Nephron (organoid): ENCODE data around the gene HSPH1.

Experiments
- H3K27ac Mint-ChIP-seq, 3 experiments: 2 replicates each; pipeline ENCODE4 v1.8.0; 2020; ENCODE audit warnings: mixed read lengths in 3 of 3, mild to moderate bottlenecking in 2 of 3, moderate library complexity in 1 of 3
- H3K27me3 Mint-ChIP-seq: 2 replicates; pipeline ENCODE4 v1.8.0; 2021; ENCODE audit warnings: low read depth, mild to moderate bottlenecking, moderate library complexity, mixed read lengths
- H3K36me3 Mint-ChIP-seq: 2 replicates; pipeline ENCODE4 v1.8.0; 2020; ENCODE audit warnings: low read depth, mixed read lengths
- H3K4me1 Mint-ChIP-seq: 2 replicates; pipeline ENCODE4 v1.8.0; 2020; ENCODE audit warnings: mixed read lengths
- H3K4me3 Mint-ChIP-seq, 3 experiments: 2 replicates each; pipeline ENCODE4 v1.8.0; 2020; ENCODE audit warnings: mild to moderate bottlenecking in 3 of 3, mixed read lengths in 3 of 3, moderate library complexity in 2 of 3
- H3K9me3 Mint-ChIP-seq: 2 replicates; pipeline ENCODE4 v1.8.0; 2020; ENCODE audit warnings: mixed read lengths
- TF ChIP-seq, protein P1 (sequence below), 3 experiments: fragments of 200-600 bp; sonication (generic); IDR thresholded peaks; one replicate each; pipeline ENCODE4 v1.5.0; 2021; ENCODE audit warnings: antibody characterized with exemption in 3 of 3; ENCODE audit not compliant: unreplicated experiment in 3 of 3

The HSPH1 gene

DNA sequence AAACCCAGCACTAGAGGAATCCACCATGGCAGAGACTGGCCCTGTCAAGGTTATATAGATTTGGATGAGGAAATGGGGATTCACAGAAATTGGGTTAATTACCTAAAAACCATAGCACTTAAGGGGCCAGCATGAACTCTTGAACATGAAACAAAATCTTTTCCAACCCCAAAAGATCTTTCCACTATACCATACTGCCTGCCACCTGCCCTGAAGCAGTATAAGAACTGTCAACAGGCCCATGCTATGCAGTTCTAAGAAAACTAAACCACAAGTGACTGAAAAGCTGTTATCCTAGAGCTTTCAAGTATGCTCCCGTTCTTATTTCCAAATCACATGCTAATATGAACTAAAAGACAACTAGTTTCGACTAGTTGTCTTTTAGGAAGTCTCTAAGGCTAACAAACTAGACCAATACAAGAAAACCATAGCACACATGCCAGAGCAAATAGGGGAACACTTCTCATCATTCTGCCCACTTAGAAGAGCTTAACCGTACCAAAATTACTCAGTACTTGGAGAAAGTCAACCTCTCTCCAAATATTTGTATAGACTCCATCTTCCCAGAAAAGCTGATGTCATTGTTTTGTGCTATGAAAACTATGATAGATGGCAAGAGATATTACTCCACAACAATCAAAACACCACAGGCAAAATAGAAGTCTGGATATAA lies 27.5 kb downstream of the HSPH1 start:
- Mint-ChIP-seq H3K4me3 (no peak overlapping the region), H3K9me3 (no peaks in the 10 kb centered on the region)

DNA sequence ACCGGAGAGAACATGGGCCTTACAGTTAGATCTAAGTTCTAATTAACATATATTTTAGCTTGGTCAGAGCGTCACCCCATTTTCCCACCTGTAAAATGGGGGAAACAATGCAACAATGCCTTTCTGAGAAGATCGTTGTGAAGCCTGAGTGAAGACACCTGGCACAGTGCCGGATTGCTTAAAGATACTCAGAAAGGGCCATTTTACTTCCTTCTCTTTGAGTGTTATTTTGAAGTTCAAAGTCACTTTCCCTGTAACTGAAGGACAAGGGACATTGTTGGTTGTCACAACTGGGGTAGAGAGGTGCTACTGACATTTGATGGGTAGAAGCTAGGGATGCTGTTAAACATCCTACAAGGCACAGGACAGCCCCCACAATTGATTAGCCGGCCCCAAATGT lies 28.1 kb downstream of the HSPH1 start:
- H3K4me3 Mint-ChIP-seq = no peak overlapping the region
- H3K36me3 Mint-ChIP-seq = peaks cover 41% of the 10 kb centered on the region
- H3K27me3 Mint-ChIP-seq = no peaks in the 10 kb centered on the region

More for the DNA sequence above, 27.5 kb downstream of the HSPH1 start:
- H3K27ac Mint-ChIP-seq = no peak overlapping the region
- no peaks in the 10 kb centered on the region for H3K27me3 Mint-ChIP-seq
- H3K36me3 Mint-ChIP-seq = peaks cover 46% of the 10 kb centered on the region
- H3K4me1 Mint-ChIP-seq = no peaks in the 10 kb centered on the region
- TF ChIP-seq, protein P1, sequence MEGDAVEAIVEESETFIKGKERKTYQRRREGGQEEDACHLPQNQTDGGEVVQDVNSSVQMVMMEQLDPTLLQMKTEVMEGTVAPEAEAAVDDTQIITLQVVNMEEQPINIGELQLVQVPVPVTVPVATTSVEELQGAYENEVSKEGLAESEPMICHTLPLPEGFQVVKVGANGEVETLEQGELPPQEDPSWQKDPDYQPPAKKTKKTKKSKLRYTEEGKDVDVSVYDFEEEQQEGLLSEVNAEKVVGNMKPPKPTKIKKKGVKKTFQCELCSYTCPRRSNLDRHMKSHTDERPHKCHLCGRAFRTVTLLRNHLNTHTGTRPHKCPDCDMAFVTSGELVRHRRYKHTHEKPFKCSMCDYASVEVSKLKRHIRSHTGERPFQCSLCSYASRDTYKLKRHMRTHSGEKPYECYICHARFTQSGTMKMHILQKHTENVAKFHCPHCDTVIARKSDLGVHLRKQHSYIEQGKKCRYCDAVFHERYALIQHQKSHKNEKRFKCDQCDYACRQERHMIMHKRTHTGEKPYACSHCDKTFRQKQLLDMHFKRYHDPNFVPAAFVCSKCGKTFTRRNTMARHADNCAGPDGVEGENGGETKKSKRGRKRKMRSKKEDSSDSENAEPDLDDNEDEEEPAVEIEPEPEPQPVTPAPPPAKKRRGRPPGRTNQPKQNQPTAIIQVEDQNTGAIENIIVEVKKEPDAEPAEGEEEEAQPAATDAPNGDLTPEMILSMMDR (IDR thresholded peaks at IDR 0.05; ENCODE audit: unreplicated experiment in 3 of 3) = no peak

DNA sequence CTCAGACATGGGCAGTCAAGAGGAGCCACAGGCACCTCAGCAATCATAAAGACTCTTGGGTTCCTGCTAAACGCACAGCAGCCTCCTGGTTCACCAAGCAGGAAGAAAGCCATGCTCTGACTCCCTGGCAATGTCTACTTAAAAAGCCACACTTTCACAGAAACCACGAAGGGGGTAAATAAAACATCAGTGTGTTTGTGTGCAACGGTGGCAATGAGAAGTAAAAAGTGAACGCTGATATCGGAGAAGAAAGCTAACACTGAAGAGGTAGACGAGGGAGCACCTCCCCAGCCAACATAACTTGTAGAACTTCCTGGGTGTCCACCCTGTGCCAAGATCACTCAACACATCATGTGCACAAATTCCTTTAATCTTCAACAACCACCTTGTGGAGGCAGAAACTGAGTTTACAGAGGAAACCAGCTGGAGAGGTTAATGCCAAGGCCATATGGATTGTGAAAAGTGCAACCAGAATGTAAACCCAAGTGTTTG lies 30.2 kb downstream of the HSPH1 start:
- TF ChIP-seq, protein P1 (IDR thresholded peaks at IDR 0.05; ENCODE audit: unreplicated experiment in 3 of 3) = no peak
- H3K4me1 Mint-ChIP-seq = no peaks in the 10 kb centered on the region
- no peak overlapping the region for H3K27ac Mint-ChIP-seq
- H3K27me3 Mint-ChIP-seq = no peaks in the 10 kb centered on the region
- no peak overlapping the region for H3K4me3 Mint-ChIP-seq
- peaks cover 22% of the 10 kb centered on the region for H3K36me3 Mint-ChIP-seq
- peaks cover 6% of the 10 kb centered on the region for H3K9me3 Mint-ChIP-seq

More for the DNA sequence above, 28.1 kb downstream of the HSPH1 start:
- H3K27ac Mint-ChIP-seq = no peak overlapping the region
- no peaks in the 10 kb centered on the region for H3K4me1 Mint-ChIP-seq
- H3K9me3 Mint-ChIP-seq = peaks cover 3% of the 10 kb centered on the region
- TF ChIP-seq, protein P1 (IDR thresholded peaks at IDR 0.05; ENCODE audit: unreplicated experiment in 3 of 3) = no peak

DNA sequence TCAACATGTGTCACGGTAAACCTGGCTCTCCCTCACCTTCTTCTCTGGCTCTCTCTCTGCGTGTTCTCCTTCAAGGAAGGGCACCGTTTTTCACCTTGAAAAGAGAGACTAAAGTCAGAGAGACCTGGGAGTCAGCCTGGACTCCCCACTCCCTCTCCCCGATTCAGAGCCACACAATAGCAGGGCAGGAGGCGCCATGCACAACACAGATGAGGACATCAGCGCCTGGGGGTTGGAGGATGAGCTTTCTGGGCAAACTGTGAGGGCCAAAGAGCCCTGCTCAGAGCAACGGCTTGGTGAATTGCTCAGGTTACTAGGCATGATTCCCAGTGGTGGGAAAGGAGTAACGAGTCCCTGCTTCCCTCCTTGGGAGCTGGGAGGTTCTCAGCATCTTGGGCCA lies 32.3 kb downstream of the HSPH1 start:
- H3K36me3 Mint-ChIP-seq = peaks cover 12% of the 10 kb centered on the region
- no peak overlapping the region for H3K4me3 Mint-ChIP-seq
- peaks cover 6% of the 10 kb centered on the region for H3K9me3 Mint-ChIP-seq
- H3K27ac Mint-ChIP-seq = no peak overlapping the region
- no peaks in the 10 kb centered on the region for H3K27me3 Mint-ChIP-seq
- TF ChIP-seq, protein P1 (IDR thresholded peaks at IDR 0.05; ENCODE audit: unreplicated experiment in 3 of 3) = no peak
- peaks cover 6% of the 10 kb centered on the region for H3K4me1 Mint-ChIP-seq

DNA sequence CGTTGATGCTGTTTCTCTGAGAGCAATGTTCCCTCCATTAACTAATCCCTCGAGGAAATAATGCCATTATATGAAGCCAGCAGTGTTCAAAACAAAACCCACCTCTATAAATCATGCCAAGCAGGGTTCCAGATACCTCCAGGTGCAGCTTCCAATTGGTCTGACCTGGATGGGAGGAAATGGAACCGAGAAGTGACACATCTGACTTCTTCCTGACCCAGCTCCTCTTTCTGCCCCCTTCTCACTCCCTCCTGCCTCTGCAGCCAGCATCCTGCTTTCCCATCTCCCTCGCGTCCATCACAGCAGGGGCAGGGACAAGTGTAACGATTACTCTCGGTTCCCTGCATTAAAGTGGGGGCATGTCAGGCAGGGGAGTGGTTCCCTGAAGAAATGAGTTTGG lies 37.5 kb downstream of the HSPH1 start:
- Mint-ChIP-seq H3K36me3 (no peaks in the 10 kb centered on the region), H3K4me1 (peaks cover 35% of the 10 kb centered on the region), H3K9me3 (peaks cover 6% of the 10 kb centered on the region), H3K27me3 (peaks cover 11% of the 10 kb centered on the region), H3K4me3 (no peak overlapping the region), H3K27ac (no peak overlapping the region)
- TF ChIP-seq, protein P1 (IDR thresholded peaks at IDR 0.05; ENCODE audit: unreplicated experiment in 3 of 3) = no peak
